ENCODE data around the gene WWOX.

- TF ChIP-seq EZH2 (IDR thresholded peaks at IDR 0.05; ENCODE audit: borderline replicate concordance) (no peak), CTCF (IDR thresholded peaks at IDR 0.05; ENCODE audit: poor library complexity) (no peak)
These were observed 191.6 kb downstream of the WWOX start for GRCh38 chr16:78290872-78291591.

Data from hepatocyte (in vitro differentiated cells).